Fibroblast of skin of right quadriceps (primary cell): ENCODE measurements around the gene CFAP300.

ENCODE experiments used
- DNase-seq: peaks from one replicate; pipeline ENCODE4 v3.0.0-alpha.2; 2013

CFAP300 gene

GRCh38 chr11:102047305-102047924 is at the start of gene CFAP300:
Gene CFAP300 (plus strand): TSS chr11:102047437. CDS start chr11:102047471, 34 bp downstream.
- DNase-seq = peak; percentile 86

GRCh38 chr11:102001657-102002338 is 45.4 kb upstream of the CFAP300 start:
- DNase-seq = no peak

- DNase-seq = no peak
Measured at GRCh38 chr11:102004220-102004619, 43.0 kb upstream of the CFAP300 start.

GRCh38 chr11:102005306-102005705 is 41.9 kb upstream of the CFAP300 start:
- DNase-seq = no peak

- no peak for DNase-seq
Measured at GRCh38 chr11:102006835-102007566, 40.2 kb upstream of the CFAP300 start.

- peak; percentile 52 for DNase-seq
Measured at GRCh38 chr11:102007567-102008437, 39.4 kb upstream of the CFAP300 start.

- peak; percentile 94 for DNase-seq
Measured at GRCh38 chr11:102010776-102011494, 36.3 kb upstream of the CFAP300 start.

- no peak for DNase-seq
Measured at GRCh38 chr11:102012946-102013345, 34.3 kb upstream of the CFAP300 start.

GRCh38 chr11:102014756-102015155 is 32.5 kb upstream of the CFAP300 start:
- DNase-seq = no peak

GRCh38 chr11:102017026-102017425 is 30.2 kb upstream of the CFAP300 start:
- no peak for DNase-seq

- no peak for DNase-seq
Measured at GRCh38 chr11:102026217-102026616, 21.0 kb upstream of the CFAP300 start.

GRCh38 chr11:102026959-102027358 is 20.3 kb upstream of the CFAP300 start:
- DNase-seq = no peak

GRCh38 chr11:102036757-102037156 is 10.5 kb upstream of the CFAP300 start:
- DNase-seq = no peak

- DNase-seq = no peak
Measured at GRCh38 chr11:102046841-102047240, 396 bp upstream of the CFAP300 start.

- DNase-seq = no peak
Measured at GRCh38 chr11:102050927-102051575, 3.8 kb downstream of the CFAP300 start.

- DNase-seq = peak; percentile 10
Measured at GRCh38 chr11:102061276-102061675, 14.0 kb downstream of the CFAP300 start.

GRCh38 chr11:102062106-102062505 is 14.9 kb downstream of the CFAP300 start:
- no peak for DNase-seq

GRCh38 chr11:102064316-102064715 is 17.1 kb downstream of the CFAP300 start:
- no peak for DNase-seq

- DNase-seq = no peak
Measured at GRCh38 chr11:102070766-102071165, 23.5 kb downstream of the CFAP300 start.

- DNase-seq = no peak
Measured at GRCh38 chr11:102071497-102072472, 24.5 kb downstream of the CFAP300 start.
